H1 (cell line): ENCODE measurements around the gene CAPN9. TPM values are rescaled to one million over a fixed set of nuclear protein-coding genes. Genes with fewer than 3 reads are reported as not detected.

Source experiments
- CTCF ChIA-PET: fragments of 300-600 bp; sonication (Branson Sonifier 250); formaldehyde crosslinking; loops from one replicate; lab custom pipeline; 2021; ENCODE audit not compliant: partially characterized antibody; lab: Charles Lee
- POLR2A ChIA-PET: fragments of 300-600 bp; sonication (Branson Sonifier 250); formaldehyde crosslinking; loops from one replicate; lab custom pipeline; 2021; ENCODE audit warnings: inconsistent platforms; ENCODE audit not compliant: partially characterized antibody; lab: Charles Lee
- DNase-seq, 2 experiments: peaks; one replicate each; pipeline versions ENCODE4 v3.0.0 to v3.0.0-alpha.2; 2010 to 2022; ENCODE audit warnings: low spot score in 2 of 2, low read depth in 1 of 2, mixed read lengths in 1 of 2
- FAIRE-seq: peaks from 2 replicates; lab custom pipeline; 2011; peaks lifted over from hg19 to GRCh38; lab: Jason Lieb, UNC
- H2AFZ ChIP-seq: 2 replicates; pipeline ENCODE4 v1.8.1; 2012; ENCODE audit warnings: low read length, inconsistent platforms
- H2AK5ac ChIP-seq: 2 replicates; pipeline ENCODE4 v1.6.1; 2013; ENCODE audit warnings: low read depth, low read length
- H2BK120ac ChIP-seq: replicated peaks from 2 replicates; pipeline ENCODE3; 2013; ENCODE audit warnings: low read depth, low read length, inconsistent platforms
- H2BK12ac ChIP-seq: 2 replicates; pipeline ENCODE4 v1.6.1; 2013; ENCODE audit warnings: low read depth, low read length
- H2BK15ac ChIP-seq: 2 replicates; pipeline ENCODE4 v1.6.1; 2013; ENCODE audit warnings: low read length
- H2BK20ac ChIP-seq: 2 replicates; pipeline ENCODE4 v1.6.1; 2013; ENCODE audit warnings: low read length
- H2BK5ac ChIP-seq: 2 replicates; pipeline ENCODE4 v1.6.1; 2013; ENCODE audit warnings: low read depth, low read length
- H3K14ac ChIP-seq: 2 replicates; pipeline ENCODE4 v1.6.1; 2013; ENCODE audit warnings: inconsistent platforms; ENCODE audit not compliant: insufficient read length
- H3K18ac ChIP-seq: 2 replicates; pipeline ENCODE4 v1.6.1; 2013; ENCODE audit warnings: low read length; ENCODE audit errors: extremely low read depth
- H3K23ac ChIP-seq: 2 replicates; pipeline ENCODE4 v1.6.1; 2013; ENCODE audit warnings: inconsistent platforms; ENCODE audit not compliant: insufficient read length
- H3K23me2 ChIP-seq: 2 replicates; pipeline ENCODE4 v1.6.1; 2013; ENCODE audit warnings: low read depth, low read length
- H3K27ac ChIP-seq: 2 replicates; pipeline ENCODE4 v1.6.1; 2011; ENCODE audit warnings: low read depth, low read length, inconsistent platforms
- H3K27me3 ChIP-seq, 4 experiments: replicated peaks in 1 of 4; 1 replicate in 1 of 4; 2 replicates in 3 of 4; pipeline versions ENCODE4 v1.6.1 to v1.8.1; 2011 to 2013; ENCODE audit warnings: low read length in 3 of 4, mild to moderate bottlenecking in 3 of 4, inconsistent platforms in 2 of 4, mixed read lengths in 2 of 4, moderate library complexity in 1 of 4; ENCODE audit not compliant: control insufficient read depth in 3 of 4, insufficient read depth in 3 of 4; ENCODE audit errors: extremely low read depth in 1 of 4
- H3K36me3 ChIP-seq, 4 experiments: 2 replicates each; pipeline versions ENCODE4 v1.6.1 to v1.8.1; 2011 to 2013; ENCODE audit warnings: mild to moderate bottlenecking in 4 of 4, low read length in 3 of 4, moderate library complexity in 2 of 4, control low read depth in 1 of 4, inconsistent platforms in 1 of 4; ENCODE audit not compliant: insufficient read depth in 4 of 4, control insufficient read depth in 2 of 4
- H3K4ac ChIP-seq: replicated peaks from 2 replicates; pipeline ENCODE3; 2013; ENCODE audit warnings: low read length, low read depth, mixed read lengths, inconsistent platforms; ENCODE audit not compliant: insufficient read length
- H3K4me1 ChIP-seq, 4 experiments: replicated peaks in 1 of 4; 1 replicate in 1 of 4; 2 replicates in 3 of 4; pipeline versions ENCODE4 v1.6.1 to v1.8.1; 2011 to 2013; ENCODE audit warnings: low read length in 3 of 4, inconsistent platforms in 2 of 4, mixed read lengths in 1 of 4; ENCODE audit not compliant: insufficient read depth in 4 of 4, control insufficient read depth in 3 of 4
- H3K4me2 ChIP-seq, 2 experiments: 2 replicates each; pipeline versions ENCODE4 v1.6.1 to v1.8.1; 2011 to 2013; ENCODE audit warnings: low read depth in 2 of 2, low read length in 2 of 2, control low read depth in 1 of 2, inconsistent platforms in 1 of 2, mild to moderate bottlenecking in 1 of 2; ENCODE audit not compliant: insufficient read depth in 1 of 2
- H3K4me3 ChIP-seq, 4 experiments: fragments of 200-600, 300-600 bp in 1 of 4; sonication (generic), shearing (Covaris generic), sonication (Bioruptor Twin) in 1 of 4; 2 replicates each; pipeline versions ENCODE4 v1.5.1 to v1.8.1; 2011 to 2016; ENCODE audit warnings: low read length in 4 of 4, low read depth in 3 of 4, control low read depth in 2 of 4, inconsistent platforms in 2 of 4, mild to moderate bottlenecking in 2 of 4, mixed read lengths in 1 of 4, moderate library complexity in 1 of 4; ENCODE audit not compliant: insufficient read depth in 2 of 4; ENCODE audit errors: extremely low read depth in 1 of 4
- H3K56ac ChIP-seq: replicated peaks from 2 replicates; pipeline ENCODE3; 2013; ENCODE audit warnings: low read depth, mild to moderate bottlenecking, mixed read lengths, low read length, inconsistent platforms; ENCODE audit not compliant: insufficient read length
- H3K79me1 ChIP-seq: 2 replicates; pipeline ENCODE4 v1.6.1; 2013; ENCODE audit warnings: low read depth, low read length, control low read depth
- H3K79me2 ChIP-seq, 2 experiments: 2 replicates each; pipeline versions ENCODE4 v1.6.1 to v1.8.1; 2012 to 2013; ENCODE audit warnings: low read length in 2 of 2, mild to moderate bottlenecking in 2 of 2, inconsistent platforms in 1 of 2; ENCODE audit not compliant: insufficient read depth in 2 of 2, control insufficient read depth in 1 of 2
- H3K9ac ChIP-seq, 4 experiments: replicated peaks in 1 of 4; 1 replicate in 1 of 4; 2 replicates in 3 of 4; pipeline versions ENCODE4 v1.6.1 to v1.8.1; 2011 to 2013; ENCODE audit warnings: low read depth in 3 of 4, low read length in 3 of 4, control low read depth in 2 of 4, mild to moderate bottlenecking in 2 of 4, moderate library complexity in 2 of 4, inconsistent platforms in 1 of 4; ENCODE audit errors: extremely low read depth in 1 of 4
- H3K9me3 ChIP-seq, 2 experiments: 2 replicates each; pipeline versions ENCODE4 v1.6.1 to v1.8.1; 2012 to 2013; ENCODE audit warnings: mild to moderate bottlenecking in 2 of 2, moderate library complexity in 2 of 2, control low read depth in 1 of 2, inconsistent platforms in 1 of 2, low read depth in 1 of 2, low read length in 1 of 2, mixed read lengths in 1 of 2; ENCODE audit not compliant: insufficient read depth in 2 of 2
- H4K20me1 ChIP-seq, 2 experiments: replicated peaks in 1 of 2; 2 replicates each; pipeline versions ENCODE3 to v1.8.1; 2011 to 2013; ENCODE audit warnings: inconsistent platforms in 2 of 2, low read length in 2 of 2, mild to moderate bottlenecking in 1 of 2; ENCODE audit not compliant: insufficient read depth in 2 of 2, control insufficient read depth in 1 of 2
- H4K5ac ChIP-seq: 2 replicates; pipeline ENCODE4 v1.6.1; 2013; ENCODE audit warnings: low read length, low read depth, mixed read lengths, inconsistent platforms; ENCODE audit not compliant: insufficient read length
- H4K8ac ChIP-seq: 2 replicates; pipeline ENCODE4 v1.8.0; 2013; ENCODE audit warnings: mild to moderate bottlenecking, moderate library complexity, low read length, inconsistent platforms; ENCODE audit not compliant: insufficient read depth; ENCODE audit errors: extremely low read depth
- H4K91ac ChIP-seq: replicated peaks from 2 replicates; pipeline ENCODE3; 2013; ENCODE audit warnings: low read length, mixed read lengths, inconsistent platforms; ENCODE audit not compliant: insufficient read length
- ATF2 ChIP-seq: IDR thresholded peaks from 2 replicates; pipeline ENCODE4 v1.6.1; 2012; ENCODE audit warnings: low read length, inconsistent platforms
- BRCA1 ChIP-seq: IDR thresholded peaks from 2 replicates; pipeline ENCODE4 v1.6.1; 2012; ENCODE audit warnings: low read depth, low read length, improper control_type of control experiment
- JUN ChIP-seq: IDR thresholded peaks from 2 replicates; pipeline ENCODE4 v1.6.1; 2011; ENCODE audit warnings: low read depth, mild to moderate bottlenecking, improper control_type of control experiment, low read length
- RAD21 ChIP-seq, 2 experiments: IDR thresholded peaks in 1 of 2; conservative IDR thresholded peaks in 1 of 2; 2 replicates each; pipeline ENCODE4 v1.6.1; 2011; ENCODE audit warnings: low read depth in 2 of 2, low read length in 2 of 2, improper control_type of control experiment in 1 of 2, inconsistent platforms in 1 of 2, mild to moderate bottlenecking in 1 of 2, moderate library complexity in 1 of 2
- RNF2 ChIP-seq: fragments of 200-900, 300-1000 bp; sonication (generic); IDR thresholded peaks from 2 replicates; pipeline ENCODE4 v1.7.1; 2016; ENCODE audit warnings: borderline replicate concordance, low read depth, mild to moderate bottlenecking, antibody characterized with exemption, low read length; ENCODE audit not compliant: poor library complexity, severe bottlenecking; ENCODE audit errors: missing control alignments
- RXRA ChIP-seq: IDR thresholded peaks from 2 replicates; pipeline ENCODE4 v1.6.1; 2011; ENCODE audit warnings: low read depth, mild to moderate bottlenecking, low read length, moderate library complexity; ENCODE audit not compliant: insufficient read depth
- SIX5 ChIP-seq: IDR thresholded peaks from 2 replicates; pipeline ENCODE4 v1.6.1; 2011; ENCODE audit warnings: mild to moderate bottlenecking, low read depth, low read length
- TCF12 ChIP-seq: IDR thresholded peaks from 2 replicates; pipeline ENCODE4 v1.6.1; 2011; ENCODE audit warnings: low read depth, mild to moderate bottlenecking, low read length
- WGBS, 2 experiments: shearing (Covaris generic) in 1 of 2; methylation state at CpG; one replicate each; pipeline versions ENCODE4 v1.1.6 to v1.1.7; 2013 to 2015; ENCODE audit warnings: low lambda C conversion rate in 2 of 2, mixed read lengths in 2 of 2, inconsistent platforms in 1 of 2, low coverage in 1 of 2, missing lambda C conversion rate in 1 of 2; ENCODE audit not compliant: insufficient replicate concordance in 2 of 2, insufficient coverage in 1 of 2, insufficient read length in 1 of 2; ENCODE audit errors: extremely low coverage in 1 of 2, missing lambda C conversion rate in 1 of 2; 5-methylcytosine and 5-hydroxymethylcytosine counted together
- polyA plus RNA-seq, 7 experiments: library from polyadenylated mRNA; depleted of rRNA in 3 of 7; stranded (reverse) in 5 of 7; unstranded in 2 of 7; fragments of >200 nt in 5 of 7; fragments of 200-250 nt in 2 of 7; gene quantifications; 1 replicate in 5 of 7; 2 replicates in 1 of 7; 4 replicates in 1 of 7; pipeline versions ENCODE4 v1.2.1 to v1.2.3, GENCODE V29; 2011 to 2013; ENCODE audit warnings: missing spikeins in 2 of 7, mixed read lengths in 2 of 7
- total RNA-seq: library from RNA; stranded (reverse); fragmentation: NEBNext Ultra II Directional; extraction: Animal tissue kit (Norgen Biotek cat#: 25700); gene quantifications from 2 replicates; pipeline ENCODE4 v1.2.1, GENCODE V29; 2021

Gene CAPN9
- total and polyA plus RNA-seq, 2 of the 8 experiments (the other 6 are each of a cell fraction or from before 2014, with no cell fraction given): 0.22 to 0.76 TPM

- H3K23ac ChIP-seq: no peak overlapping the region
- peak overlapping the region; percentile 87 for H3K27ac ChIP-seq
- no peaks in the 10 kb centered on the region for H3K36me3 ChIP-seq
- H4K8ac ChIP-seq: peak overlapping the region; percentile 76; the same call in 1 of the 2 replicates
- peak overlapping the region; percentile 97 for H4K5ac ChIP-seq
- H3K18ac ChIP-seq: peak overlapping the region; percentile 94; the same call in 1 of the 2 replicates
- 0 out of 2 replicates have a peak overlapping the region, but pooled peaks have one; percentile 90 for H2BK12ac ChIP-seq
- no peak overlapping the region for H3K56ac ChIP-seq
- H2BK20ac ChIP-seq: no peak overlapping the region
- peaks cover 2% of the 10 kb centered on the region; the same call in 1 of the 2 replicates for H3K23me2 ChIP-seq
- CTCF ChIA-PET: interaction anchor here (0.8 to 3.2 kb wide), 6 partner anchors 8 to 409 kb away, joined by 3 to 9 read pairs (median 4); no protein-coding TSS in a partner anchor
- H3K9me3 ChIP-seq: no peaks in the 10 kb centered on the region
- peak overlapping the region; percentile 18; the same call in 1 of the 2 replicates for H2BK15ac ChIP-seq
- no peaks in the 10 kb centered on the region; a peak in 1 of 7 replicates for H3K27me3 ChIP-seq
- peak overlapping the region; percentile 92 for H4K91ac ChIP-seq
- FAIRE-seq (peak; percentile 24), DNase-seq (peak; percentile 54 to 79)
- peak overlapping the region; percentile 94 for H2BK5ac ChIP-seq
- H2AFZ ChIP-seq: no peak overlapping the region
- peak overlapping the region; percentile 15 to 57 (median 28); a peak in 4 of 8 replicates for H3K4me3 ChIP-seq
- no peak overlapping the region for H3K14ac ChIP-seq
- WGBS, 2 experiments: 17% methylated on average over 12 of the region's 24 CpGs; no CpG with 5 or more reads in 1 of the 2 experiments
- no peaks in the 10 kb centered on the region for H3K79me2 ChIP-seq
- H2AK5ac ChIP-seq: no peak overlapping the region; the same call in 1 of the 2 replicates
- peak overlapping the region; percentile 75 to 79 for H3K4me2 ChIP-seq
- no peak overlapping the region for H2BK120ac ChIP-seq
- POLR2A ChIA-PET: interaction anchor here (0.7 to 1.7 kb wide), 10 partner anchors 8 to 108 kb away, joined by 3 to 5 read pairs (median 3); no protein-coding TSS in a partner anchor
- no peaks in the 10 kb centered on the region for H4K20me1 ChIP-seq
- no peaks in the 10 kb centered on the region for H3K79me1 ChIP-seq
- H3K4ac ChIP-seq: peak overlapping the region; percentile 95
- H3K4me1 ChIP-seq: peaks cover 11 to 40% (median 26%) of the 10 kb centered on the region in 4 experiments
- H3K9ac ChIP-seq: peak overlapping the region in 3 of 4 experiments; percentile 46 to 66 (median 56); a peak in 4 of 7 replicates
- TF ChIP-seq TCF12 (no peak), BRCA1 (no peak), RNF2 (no peak), SIX5 (no peak), JUN (no peak), ATF2 (no peak), RAD21 (IDR thresholded peaks at IDR 0.05 in 1 of 2, conservative IDR thresholded peaks at IDR 0.05 in 1 of 2; ENCODE audit: low read depth in 2 of 2, low read length in 2 of 2) (no peak), RXRA (no peak)
Observed at GRCh38 chr1:230753586-230754251, 6.5 kb downstream of the CAPN9 start.
